Measurements from ENCODE around the gene BICRAL. TPM values are rescaled to one million over a fixed set of nuclear protein-coding genes. Genes with fewer than 3 reads are reported as not detected.

The BICRAL gene
- polyA plus RNA-seq, 1 of the 3 experiments (the other 2 are of a cell fraction) = 5.1 TPM

DNA sequence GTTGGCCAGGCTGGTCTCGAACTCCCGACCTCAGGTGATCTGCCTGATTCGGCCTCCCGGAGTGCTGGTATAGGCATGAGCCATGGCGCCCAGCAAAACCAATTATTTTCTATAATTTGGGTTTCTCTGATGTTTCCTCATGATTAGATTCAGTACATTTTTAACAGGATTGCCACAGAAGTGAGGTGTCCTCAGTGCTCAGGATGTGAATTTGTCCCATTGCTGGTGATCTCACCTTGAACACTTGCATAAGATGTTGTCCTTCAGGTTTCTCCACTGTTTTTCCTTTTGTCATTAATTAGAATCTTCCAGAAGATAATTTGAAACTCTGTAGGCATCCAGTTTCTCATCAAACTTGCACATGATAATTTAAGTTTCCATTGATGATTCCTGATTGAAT, 52.2 kb downstream of the BICRAL start:
- Histone ChIP-seq H3K9ac (no peak overlapping the region), H3K4me1 (ENCODE audit: control insufficient read depth in 1 of 2, insufficient read depth in 2 of 2, low read depth in 1 of 2, low read length in 1 of 2) (no peaks in the 10 kb centered on the region), H3K4me2 (no peak overlapping the region), H4K20me1 (ENCODE audit: insufficient read depth) (no peaks in the 10 kb centered on the region), H3K9me2 (no peaks in the 10 kb centered on the region), H2AFZ (ENCODE audit: low read depth) (no peak overlapping the region), H3F3A (replicated peaks; ENCODE audit: insufficient read depth) (no peaks in the 10 kb centered on the region), H3K79me2 (ENCODE audit: insufficient read depth) (no peaks in the 10 kb centered on the region), H3K4me3 (ENCODE audit: low read depth in 2 of 2, low read length in 1 of 2) (no peak overlapping the region), H3K27me3 (ENCODE audit: insufficient read depth) (no peaks in the 10 kb centered on the region), H3K36me3 (replicated peaks in 1 of 2; ENCODE audit: control insufficient read depth in 1 of 2, insufficient read depth in 2 of 2, low read length in 1 of 2) (peaks cover 9 to 10% of the 10 kb centered on the region in 2 experiments), H3K27ac (ENCODE audit: low read depth in 2 of 2, low read length in 1 of 2) (no peak overlapping the region), H3K9me3 (no peaks in the 10 kb centered on the region)
- ChIA-PET POLR2A (no interaction called here), CTCF (interaction anchor here (1.0 kb wide), 1 partner anchor 24 kb away, joined by 3 read pairs; no protein-coding TSS in a partner anchor)
- WGBS (ENCODE audit: low lambda C conversion rate) = 94% methylated on average over 5 of the region's 5 CpGs
- no peak for TF ChIP-seq TAF1 (IDR thresholded peaks at IDR 0.05; ENCODE audit: borderline replicate concordance, low read depth, low read length)
- no peak for DNase-seq

DNA sequence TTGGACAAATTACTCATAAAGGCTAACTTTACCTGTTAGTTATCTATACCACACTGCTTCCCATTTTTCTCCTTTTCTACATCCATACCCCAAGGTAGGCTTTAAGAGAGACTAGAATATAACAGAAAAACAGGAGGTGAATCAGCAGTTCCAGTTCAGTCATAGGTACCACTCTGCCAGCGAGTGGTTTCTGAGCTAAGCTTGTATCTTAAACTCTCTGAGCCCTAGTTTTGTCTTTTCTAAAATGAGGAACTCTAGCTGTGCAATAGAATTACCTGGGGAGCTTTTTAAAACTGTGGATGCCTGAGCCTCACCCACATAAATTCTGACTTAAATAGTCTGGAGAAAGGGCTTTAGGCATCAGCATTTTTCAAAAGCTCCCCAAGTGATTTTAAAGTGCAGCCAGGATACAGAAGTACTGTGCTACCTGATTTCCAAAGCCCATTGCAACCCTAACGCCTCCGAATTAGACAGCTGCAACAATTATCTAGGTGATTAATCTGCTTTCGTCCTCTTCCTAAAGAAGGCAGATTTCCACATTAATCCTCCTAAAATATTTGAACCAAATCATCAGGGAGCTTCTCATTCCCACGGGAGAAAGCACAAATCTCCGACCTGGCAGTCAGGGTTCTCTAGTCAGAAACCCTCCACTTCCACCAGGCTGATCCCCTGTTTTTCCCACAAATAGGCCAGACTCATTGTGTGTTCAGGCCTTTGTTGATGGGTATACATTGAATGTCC, 60.2 kb downstream of the BICRAL start:
- CTCF ChIA-PET = no interaction called here
- POLR2A ChIA-PET = interaction anchor here (0.6 kb wide), 2 partner anchors 38 to 167 kb away, joined by 3 read pairs; partner anchors contain the start of gene RPL7L1
- H3K4me2 ChIP-seq = no peak overlapping the region

More for the DNA sequence above, 60.2 kb downstream of the BICRAL start:
- Histone ChIP-seq H3K9me3 (no peaks in the 10 kb centered on the region), H4K20me1 (ENCODE audit: insufficient read depth) (no peaks in the 10 kb centered on the region), H3K36me3 (replicated peaks in 1 of 2; ENCODE audit: control insufficient read depth in 1 of 2, insufficient read depth in 2 of 2, low read length in 1 of 2) (peaks cover 0 to 4% of the 10 kb centered on the region in 2 experiments), H3K27me3 (ENCODE audit: insufficient read depth) (no peaks in the 10 kb centered on the region), H3K9me2 (no peaks in the 10 kb centered on the region), H3K79me2 (ENCODE audit: insufficient read depth) (no peaks in the 10 kb centered on the region), H3K9ac (no peak overlapping the region), H3F3A (replicated peaks; ENCODE audit: insufficient read depth) (no peaks in the 10 kb centered on the region), H3K27ac (ENCODE audit: low read depth in 2 of 2, low read length in 1 of 2) (no peak overlapping the region), H3K4me1 (ENCODE audit: control insufficient read depth in 1 of 2, insufficient read depth in 2 of 2, low read depth in 1 of 2, low read length in 1 of 2) (no peaks in the 10 kb centered on the region), H3K4me3 (ENCODE audit: low read depth in 2 of 2, low read length in 1 of 2) (no peak overlapping the region), H2AFZ (ENCODE audit: low read depth) (no peak overlapping the region)
- 94% methylated on average over 6 of the region's 6 CpGs for WGBS (ENCODE audit: low lambda C conversion rate)
- no peak for TF ChIP-seq MEF2A (IDR thresholded peaks at IDR 0.05; ENCODE audit: borderline replicate concordance, low read depth)
- no peak for TF ChIP-seq RXRA (IDR thresholded peaks at IDR 0.05; ENCODE audit: borderline replicate concordance, low read depth)
- TF ChIP-seq RCOR1 (IDR thresholded peaks at IDR 0.05; ENCODE audit: low read length) = no peak
- TF ChIP-seq GABPA (IDR thresholded peaks at IDR 0.05; ENCODE audit: low read depth) = no peak
- TF ChIP-seq, protein P1, sequence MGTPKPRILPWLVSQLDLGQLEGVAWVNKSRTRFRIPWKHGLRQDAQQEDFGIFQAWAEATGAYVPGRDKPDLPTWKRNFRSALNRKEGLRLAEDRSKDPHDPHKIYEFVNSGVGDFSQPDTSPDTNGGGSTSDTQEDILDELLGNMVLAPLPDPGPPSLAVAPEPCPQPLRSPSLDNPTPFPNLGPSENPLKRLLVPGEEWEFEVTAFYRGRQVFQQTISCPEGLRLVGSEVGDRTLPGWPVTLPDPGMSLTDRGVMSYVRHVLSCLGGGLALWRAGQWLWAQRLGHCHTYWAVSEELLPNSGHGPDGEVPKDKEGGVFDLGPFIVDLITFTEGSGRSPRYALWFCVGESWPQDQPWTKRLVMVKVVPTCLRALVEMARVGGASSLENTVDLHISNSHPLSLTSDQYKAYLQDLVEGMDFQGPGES (IDR thresholded peaks at IDR 0.05; ENCODE audit: low read depth, low read length) = no peak
- no peak for TF ChIP-seq JUND (IDR thresholded peaks at IDR 0.05)
- no peak for TF ChIP-seq FOXM1 (IDR thresholded peaks at IDR 0.05; ENCODE audit: low read depth)
- TF ChIP-seq GATA2 (CRISPR knock-in tag; IDR thresholded peaks at IDR 0.05) = no peak
- TF ChIP-seq SIN3A (IDR thresholded peaks at IDR 0.05; ENCODE audit: borderline replicate concordance, low read depth, low read length) = no peak
- TF ChIP-seq TEAD4 (IDR thresholded peaks at IDR 0.05; ENCODE audit: borderline replicate concordance, insufficient read depth) = no peak
- no peak for TF ChIP-seq CHD2 (IDR thresholded peaks at IDR 0.05; ENCODE audit: low read length, partially characterized antibody)
- TF ChIP-seq POLR2AphosphoS5 (IDR thresholded peaks at IDR 0.05; ENCODE audit: low read depth, low read length) = no peak
- no peak for TF ChIP-seq NFIC (IDR thresholded peaks at IDR 0.05; ENCODE audit: borderline replicate concordance)
- TF ChIP-seq, protein P2, sequence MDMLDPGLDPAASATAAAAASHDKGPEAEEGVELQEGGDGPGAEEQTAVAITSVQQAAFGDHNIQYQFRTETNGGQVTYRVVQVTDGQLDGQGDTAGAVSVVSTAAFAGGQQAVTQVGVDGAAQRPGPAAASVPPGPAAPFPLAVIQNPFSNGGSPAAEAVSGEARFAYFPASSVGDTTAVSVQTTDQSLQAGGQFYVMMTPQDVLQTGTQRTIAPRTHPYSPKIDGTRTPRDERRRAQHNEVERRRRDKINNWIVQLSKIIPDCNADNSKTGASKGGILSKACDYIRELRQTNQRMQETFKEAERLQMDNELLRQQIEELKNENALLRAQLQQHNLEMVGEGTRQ (IDR thresholded peaks at IDR 0.05; ENCODE audit: borderline replicate concordance, low read depth, low read length) = no peak
- TF ChIP-seq, protein P3, sequence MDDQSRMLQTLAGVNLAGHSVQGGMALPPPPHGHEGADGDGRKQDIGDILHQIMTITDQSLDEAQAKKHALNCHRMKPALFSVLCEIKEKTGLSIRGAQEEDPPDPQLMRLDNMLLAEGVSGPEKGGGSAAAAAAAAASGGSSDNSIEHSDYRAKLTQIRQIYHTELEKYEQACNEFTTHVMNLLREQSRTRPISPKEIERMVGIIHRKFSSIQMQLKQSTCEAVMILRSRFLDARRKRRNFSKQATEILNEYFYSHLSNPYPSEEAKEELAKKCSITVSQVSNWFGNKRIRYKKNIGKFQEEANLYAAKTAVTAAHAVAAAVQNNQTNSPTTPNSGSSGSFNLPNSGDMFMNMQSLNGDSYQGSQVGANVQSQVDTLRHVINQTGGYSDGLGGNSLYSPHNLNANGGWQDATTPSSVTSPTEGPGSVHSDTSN (IDR thresholded peaks at IDR 0.05) = no peak
- no peak for TF ChIP-seq EZH2phosphoT487 (IDR thresholded peaks at IDR 0.05; ENCODE audit: borderline replicate concordance, low read depth)
- TF ChIP-seq, protein P4, sequence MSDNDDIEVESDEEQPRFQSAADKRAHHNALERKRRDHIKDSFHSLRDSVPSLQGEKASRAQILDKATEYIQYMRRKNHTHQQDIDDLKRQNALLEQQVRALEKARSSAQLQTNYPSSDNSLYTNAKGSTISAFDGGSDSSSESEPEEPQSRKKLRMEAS (IDR thresholded peaks at IDR 0.05; ENCODE audit: low read depth) = no peak
- no peak for TF ChIP-seq RAD21 (IDR thresholded peaks at IDR 0.05; ENCODE audit: low read length)
- DNase-seq = no peak
